Sigmoid colon (tissue), 4 donors: Measurements from ENCODE around the gene FITM2.

Experiments
- CTCF ChIP-seq, 4 experiments: fragments of 450-650 bp in 3 of 4; fragments of 200-600 bp in 1 of 4; IDR thresholded peaks; one replicate each; pipeline ENCODE4 v1.5.1; 2016 to 2019; ENCODE audit warnings: antibody characterized with exemption in 4 of 4, mild to moderate bottlenecking in 3 of 4, moderate library complexity in 2 of 4
- EP300 ChIP-seq, 4 donors: sonication (generic); formaldehyde crosslinking; IDR thresholded peaks; one replicate each; pipeline ENCODE4 v1.6.1; 2017; ENCODE audit warnings: antibody characterized with exemption in 4 of 4
- POLR2A ChIP-seq, 2 donors: fragments of 450-650 bp; IDR thresholded peaks; one replicate each; pipeline ENCODE4 v1.6.1; 2016; ENCODE audit warnings: antibody characterized with exemption in 2 of 2, mild to moderate bottlenecking in 2 of 2, moderate library complexity in 2 of 2
- POLR2AphosphoS5 ChIP-seq, 4 donors: sonication (generic); formaldehyde crosslinking; IDR thresholded peaks; one replicate each; pipeline ENCODE4 v1.6.1; 2017; ENCODE audit warnings: antibody characterized with exemption in 4 of 4

- TF ChIP-seq CTCF (IDR thresholded peaks at IDR 0.05): peak; percentile 86 to 92 (median 86)
- peak; percentile 53 to 91 (median 80) for TF ChIP-seq POLR2AphosphoS5 (IDR thresholded peaks at IDR 0.05)
- no peak for TF ChIP-seq EP300 (IDR thresholded peaks at IDR 0.05)
- TF ChIP-seq POLR2A (IDR thresholded peaks at IDR 0.05): no peak
These were observed at the start of gene FITM2 for GRCh38 chr20:44310664-44311639.
